ENCODE data around the gene PNPT1. TPM values are rescaled to one million over a fixed set of nuclear protein-coding genes. Genes with fewer than 3 reads are reported as not detected.

PNPT1 gene
- total and polyA plus RNA-seq, 2 of the 8 experiments (the other 6 are each of a cell fraction or from before 2014, with no cell fraction given), result 8.3 to 40.2 TPM

- H3K36me3 ChIP-seq (ENCODE audit: control insufficient read depth in 2 of 4, insufficient read depth in 4 of 4, low read length in 3 of 4), result no peaks in the 10 kb centered on the region
- no peak overlapping the region for H2BK120ac ChIP-seq (replicated peaks; ENCODE audit: low read depth, low read length)
- DNase-seq (ENCODE audit: low read depth in 1 of 2, low spot score in 2 of 2) (no peak), FAIRE-seq (no peak)
- H3K4me1 ChIP-seq (replicated peaks in 1 of 4; ENCODE audit: control insufficient read depth in 3 of 4, insufficient read depth in 4 of 4, low read length in 3 of 4), result no peaks in the 10 kb centered on the region
- no peaks in the 10 kb centered on the region for H3K27me3 ChIP-seq (replicated peaks in 1 of 4; ENCODE audit: control insufficient read depth in 3 of 4, extremely low read depth in 1 of 4, insufficient read depth in 3 of 4, low read length in 3 of 4)
- no peak overlapping the region for H3K14ac ChIP-seq (ENCODE audit: insufficient read length)
- no peak overlapping the region for H3K56ac ChIP-seq (replicated peaks; ENCODE audit: insufficient read length, low read depth, low read length)
- ChIA-PET POLR2A (ENCODE audit: partially characterized antibody) (interaction anchor here (0.9 kb wide), 1 partner anchor 10 kb away, joined by 4 read pairs; no protein-coding TSS in a partner anchor), CTCF (ENCODE audit: partially characterized antibody) (interaction anchor here (1.1 to 1.6 kb wide), 2 partner anchors 10 to 24 kb away, joined by 3 to 4 read pairs; no protein-coding TSS in a partner anchor)
- 76% methylated on average over 1 of the region's 1 CpG; no CpG with 5 or more reads in 1 of the 2 experiments for WGBS, 2 experiments (ENCODE audit: extremely low coverage in 1 of 2, insufficient coverage in 1 of 2, insufficient read length in 1 of 2, insufficient replicate concordance in 2 of 2, low coverage in 1 of 2, low lambda C conversion rate in 2 of 2, missing lambda C conversion rate in 1 of 2)
- H3K79me2 ChIP-seq (ENCODE audit: control insufficient read depth in 1 of 2, insufficient read depth in 2 of 2, low read length in 2 of 2), result no peaks in the 10 kb centered on the region
- no peak overlapping the region for H3K27ac ChIP-seq (ENCODE audit: low read depth, low read length)
- no peaks in the 10 kb centered on the region for H3K9me3 ChIP-seq (ENCODE audit: insufficient read depth in 2 of 2, low read depth in 1 of 2, low read length in 1 of 2)
- H2AK5ac ChIP-seq (ENCODE audit: low read depth, low read length), result no peak overlapping the region
- no peak overlapping the region for H3K23ac ChIP-seq (ENCODE audit: insufficient read length)
- H3K79me1 ChIP-seq (ENCODE audit: low read depth, low read length), result no peaks in the 10 kb centered on the region
- H4K91ac ChIP-seq (replicated peaks; ENCODE audit: insufficient read length, low read length), result no peak overlapping the region
- H4K20me1 ChIP-seq (replicated peaks in 1 of 2; ENCODE audit: control insufficient read depth in 1 of 2, insufficient read depth in 2 of 2, low read length in 2 of 2), result no peaks in the 10 kb centered on the region
- H3K4ac ChIP-seq (replicated peaks; ENCODE audit: insufficient read length, low read depth, low read length), result no peak overlapping the region
- H2BK15ac ChIP-seq (ENCODE audit: low read length), result no peak overlapping the region
- no peak overlapping the region for H2AFZ ChIP-seq (ENCODE audit: low read length)
- no peak overlapping the region for H2BK5ac ChIP-seq (ENCODE audit: low read depth, low read length)
- H3K4me2 ChIP-seq (ENCODE audit: insufficient read depth in 1 of 2, low read depth in 2 of 2, low read length in 2 of 2), result no peak overlapping the region
- no peak overlapping the region for H3K9ac ChIP-seq (replicated peaks in 1 of 4; ENCODE audit: extremely low read depth in 1 of 4, low read depth in 3 of 4, low read length in 3 of 4)
- H4K8ac ChIP-seq (ENCODE audit: extremely low read depth, insufficient read depth, low read length), result no peak overlapping the region
- H3K18ac ChIP-seq (ENCODE audit: extremely low read depth, low read length), result no peak overlapping the region
- no peak overlapping the region for H2BK20ac ChIP-seq (ENCODE audit: low read length)
- H4K5ac ChIP-seq (ENCODE audit: insufficient read length, low read depth, low read length), result no peak overlapping the region
- H3K23me2 ChIP-seq (ENCODE audit: low read depth, low read length), result no peaks in the 10 kb centered on the region
- no peak overlapping the region for H2BK12ac ChIP-seq (ENCODE audit: low read depth, low read length)
- no peak overlapping the region for H3K4me3 ChIP-seq (ENCODE audit: extremely low read depth in 1 of 4, insufficient read depth in 2 of 4, low read depth in 3 of 4, low read length in 4 of 4)
- TF ChIP-seq RNF2 (IDR thresholded peaks at IDR 0.05; ENCODE audit: borderline replicate concordance, low read depth, low read length, missing control alignments, poor library complexity, severe bottlenecking), result no peak
Observed at GRCh38 chr2:55734726-55735125, 41.1 kb upstream of the PNPT1 start.
